Astrocyte of the spinal cord (primary cell): ENCODE results near the gene TBX5.

Experiments used
- DNase-seq: peaks from one replicate; pipeline ENCODE4 v3.0.0; 2011; ENCODE audit warnings: low read depth, low spot score
- H3K4me3 ChIP-seq: 2 replicates; pipeline ENCODE4 v1.5.1; 2011; ENCODE audit warnings: low read depth, mild to moderate bottlenecking, low read length, moderate library complexity
- in situ Hi-C: cut with HindIII; loops from 2 replicates; pipeline ENCODE4 v1.10.0; 2017; ENCODE audit warnings: low sequenced_read_pairs
- TF ChIP-seq, protein P1 (sequence below): IDR thresholded peaks from 2 replicates; pipeline ENCODE4 v1.5.1; 2012; ENCODE audit warnings: low read depth, mild to moderate bottlenecking, low read length, inconsistent platforms

TBX5 gene

DNA sequence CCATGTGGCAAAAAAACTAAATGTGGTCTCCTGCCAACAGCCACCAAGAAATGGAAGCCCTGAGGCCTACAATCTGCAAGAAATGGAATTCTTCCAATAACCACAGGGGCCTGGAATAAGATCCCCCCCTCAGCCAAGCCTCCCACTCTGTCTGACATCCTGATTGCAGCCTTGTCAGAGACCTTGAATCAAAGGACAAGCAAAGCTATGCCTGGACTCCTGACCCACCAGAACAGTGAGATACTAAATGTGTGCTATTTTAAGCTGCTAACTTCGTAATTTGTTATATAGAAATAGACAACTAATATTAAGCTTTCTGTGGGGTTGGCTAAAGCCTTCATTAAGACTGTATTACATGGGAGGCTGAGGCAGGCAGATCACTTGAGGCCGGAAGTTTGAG, 77.7 kb downstream of the TBX5 start:
- in situ Hi-C loops, result no loop called here
- TF ChIP-seq, protein P1, sequence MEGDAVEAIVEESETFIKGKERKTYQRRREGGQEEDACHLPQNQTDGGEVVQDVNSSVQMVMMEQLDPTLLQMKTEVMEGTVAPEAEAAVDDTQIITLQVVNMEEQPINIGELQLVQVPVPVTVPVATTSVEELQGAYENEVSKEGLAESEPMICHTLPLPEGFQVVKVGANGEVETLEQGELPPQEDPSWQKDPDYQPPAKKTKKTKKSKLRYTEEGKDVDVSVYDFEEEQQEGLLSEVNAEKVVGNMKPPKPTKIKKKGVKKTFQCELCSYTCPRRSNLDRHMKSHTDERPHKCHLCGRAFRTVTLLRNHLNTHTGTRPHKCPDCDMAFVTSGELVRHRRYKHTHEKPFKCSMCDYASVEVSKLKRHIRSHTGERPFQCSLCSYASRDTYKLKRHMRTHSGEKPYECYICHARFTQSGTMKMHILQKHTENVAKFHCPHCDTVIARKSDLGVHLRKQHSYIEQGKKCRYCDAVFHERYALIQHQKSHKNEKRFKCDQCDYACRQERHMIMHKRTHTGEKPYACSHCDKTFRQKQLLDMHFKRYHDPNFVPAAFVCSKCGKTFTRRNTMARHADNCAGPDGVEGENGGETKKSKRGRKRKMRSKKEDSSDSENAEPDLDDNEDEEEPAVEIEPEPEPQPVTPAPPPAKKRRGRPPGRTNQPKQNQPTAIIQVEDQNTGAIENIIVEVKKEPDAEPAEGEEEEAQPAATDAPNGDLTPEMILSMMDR, result no peak
- no peak for DNase-seq
- no peak overlapping the region for H3K4me3 ChIP-seq

DNA sequence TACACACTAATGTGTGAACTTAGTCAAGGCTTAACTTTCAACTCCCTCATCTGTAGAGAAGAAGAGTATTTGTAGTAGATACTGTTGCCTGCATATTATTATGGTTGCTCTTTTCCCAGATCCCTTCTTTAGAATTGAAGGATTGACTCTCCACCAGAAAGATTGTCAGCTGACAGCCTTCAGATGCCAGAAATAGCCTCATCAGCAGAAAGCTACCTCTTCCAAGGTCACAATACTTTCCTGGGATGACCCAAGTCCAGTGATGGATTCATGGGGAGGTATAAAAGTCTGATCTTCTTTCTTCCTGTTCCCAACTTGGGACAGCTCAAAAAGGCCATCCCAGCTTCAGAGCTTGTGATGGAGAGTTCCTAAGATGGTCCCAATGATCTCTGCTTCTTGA, 78.2 kb downstream of the TBX5 start:
- no peak overlapping the region for H3K4me3 ChIP-seq
- in situ Hi-C loops, result no loop called here
- DNase-seq, result no peak
- TF ChIP-seq, protein P1, result no peak

GRCh38 chr12:114321524-114321923, 84.4 kb downstream of the TBX5 start:
- in situ Hi-C loops, result no loop called here
- DNase-seq, result no peak
- TF ChIP-seq, protein P1, result no peak
- no peak overlapping the region for H3K4me3 ChIP-seq

- TF ChIP-seq, protein P1, result no peak
- no peak overlapping the region for H3K4me3 ChIP-seq
- DNase-seq, result no peak
- in situ Hi-C loops, result no loop called here
Observed at GRCh38 chr12:114320968-114321367, 85.0 kb downstream of the TBX5 start.

DNA sequence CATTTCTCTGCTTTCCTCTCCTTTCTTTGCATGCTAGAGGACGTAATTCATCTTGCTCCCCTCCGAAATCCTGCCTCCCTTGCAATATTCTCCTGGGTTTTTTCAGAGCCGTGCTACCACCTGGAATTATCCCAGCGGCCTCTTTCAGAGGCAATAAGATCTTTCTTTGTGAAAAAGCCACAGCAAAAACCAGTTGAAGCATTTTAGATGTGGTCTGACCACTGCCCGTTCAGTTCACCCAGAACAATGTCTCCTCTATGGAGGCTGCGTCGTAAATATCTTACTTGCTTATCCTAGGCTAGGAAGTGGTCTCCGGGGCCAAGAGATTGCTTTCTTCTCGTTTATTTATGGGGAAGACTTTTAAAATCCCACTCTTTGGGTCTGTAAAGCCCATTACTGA, 85.8 kb downstream of the TBX5 start:
- DNase-seq, result no peak
- no peak overlapping the region for H3K4me3 ChIP-seq
- TF ChIP-seq, protein P1, result no peak
- in situ Hi-C loops, result no loop called here

- in situ Hi-C loops, result no loop called here
- DNase-seq, result no peak
- H3K4me3 ChIP-seq, result no peak overlapping the region
- TF ChIP-seq, protein P1, result no peak
Observed at GRCh38 chr12:114319422-114319821, 86.5 kb downstream of the TBX5 start.

GRCh38 chr12:114318984-114319383, 87.0 kb downstream of the TBX5 start:
- DNase-seq, result no peak
- TF ChIP-seq, protein P1, result no peak
- in situ Hi-C loops, result no loop called here
- no peak overlapping the region for H3K4me3 ChIP-seq
